Spleen (tissue), 11 donors: ENCODE data around the gene ESYT2. TPM values are rescaled to one million over a fixed set of nuclear protein-coding genes. Genes with fewer than 3 reads are reported as not detected.

Source experiments
- DNase-seq: peaks from one replicate; pipeline ENCODE4 v3.0.0-alpha.2; 2020
- H3K27ac ChIP-seq, 8 donors: fragments of 200-600 bp; sonication (generic) in 7 of 8; 1 replicate in 4 of 8; 2 replicates in 4 of 8; pipeline versions ENCODE4 v1.5.0 to v1.8.0; 2016 to 2021; ENCODE audit warnings: inconsistent platforms in 4 of 8, mild to moderate bottlenecking in 4 of 8, moderate library complexity in 1 of 8
- H3K27me3 ChIP-seq, 7 donors: fragments of 200-600 bp; sonication (generic) in 6 of 7; replicated peaks in 1 of 7; 1 replicate in 4 of 7; 2 replicates in 3 of 7; pipeline versions ENCODE4 v1.5.0 to v1.8.0; 2016 to 2021; ENCODE audit warnings: inconsistent platforms in 3 of 7, mild to moderate bottlenecking in 1 of 7
- H3K36me3 ChIP-seq, 6 donors: fragments of 200-600 bp; sonication (generic) in 5 of 6; 1 replicate in 4 of 6; 2 replicates in 2 of 6; pipeline versions ENCODE4 v1.5.0 to v1.8.0; 2016 to 2021; ENCODE audit warnings: inconsistent platforms in 2 of 6
- H3K4me1 ChIP-seq, 6 donors: fragments of 200-600 bp; sonication (generic) in 5 of 6; 1 replicate in 3 of 6; 2 replicates in 3 of 6; pipeline versions ENCODE4 v1.5.0 to v1.8.0; 2016 to 2021; ENCODE audit warnings: inconsistent platforms in 3 of 6
- H3K4me3 ChIP-seq, 8 donors: fragments of 200-600 bp; sonication (generic) in 7 of 8; 1 replicate in 4 of 8; 2 replicates in 4 of 8; pipeline versions ENCODE4 v1.5.0 to v1.8.0; 2016 to 2021; ENCODE audit warnings: inconsistent platforms in 4 of 8, mild to moderate bottlenecking in 4 of 8, moderate library complexity in 2 of 8
- H3K9me3 ChIP-seq, 8 donors: fragments of 200-600 bp; sonication (generic) in 7 of 8; 1 replicate in 4 of 8; 2 replicates in 4 of 8; pipeline versions ENCODE4 v1.5.0 to v1.8.0; 2016 to 2021; ENCODE audit warnings: inconsistent platforms in 4 of 8
- CTCF ChIP-seq, 11 experiments: fragments of 200-600 bp in 7 of 11; fragments of 450-650 bp in 4 of 11; sonication (generic) in 4 of 11; IDR thresholded peaks in 8 of 11; conservative IDR thresholded peaks in 3 of 11; 1 replicate in 7 of 11; 2 replicates in 4 of 11; pipeline versions ENCODE4 v1.4.0 to v1.8.0; 2016 to 2021; ENCODE audit warnings: antibody characterized with exemption in 11 of 11, inconsistent platforms in 4 of 11, mild to moderate bottlenecking in 1 of 11
- POLR2A ChIP-seq, 3 donors: fragments of 450-650 bp; IDR thresholded peaks; one replicate each; pipeline ENCODE4 v1.5.1; 2017; ENCODE audit warnings: antibody characterized with exemption in 3 of 3, mild to moderate bottlenecking in 1 of 3
- POLR2AphosphoS5 ChIP-seq, 3 donors: sonication (generic); formaldehyde crosslinking; IDR thresholded peaks; one replicate each; pipeline ENCODE4 v1.5.1; 2017; ENCODE audit warnings: antibody characterized with exemption in 3 of 3
- WGBS, 5 donors: extraction: QIAGEN DNeasy Blood & Tissue Kit in 3 of 5; methylation state at CpG; one replicate each; pipeline versions ENCODE4 v1.1.5 to v1.1.7; 2013 to 2018; 5-methylcytosine and 5-hydroxymethylcytosine counted together
- intact Hi-C: fragments of 100-400 bp; cut with DNase I; formaldehyde crosslinking; loops from one replicate; pipeline ENCODE4 v1.15.0; 2023; ENCODE audit warnings: low total_unique reads
- polyA plus RNA-seq, 3 donors: library from polyadenylated mRNA; stranded (reverse); fragments of 200-250 nt; gene quantifications; one replicate each; pipeline ENCODE4 v1.2.1, GENCODE V29; 2013
- total RNA-seq, 7 donors: library from RNA; depleted of rRNA in 3 of 7; stranded (reverse); fragments of >200 nt in 3 of 7; fragmentation: NEBNext Ultra II Directional in 4 of 7; extraction: Animal tissue kit (Norgen Biotek cat#: 25700) in 4 of 7; gene quantifications; one replicate each; pipeline versions ENCODE4 v1.1.0 to v1.2.1, GENCODE V29; 2016 to 2021
- donor health status: healthy with polysubstance abuse.
- donor health status: DM: no; HTN: no; CAD: no; lungs with moderate emphysema.
- donor health status: DM: no; HTN: no; CAD: no.
- donor health status: Bipolar disorder and iron deficiency.
- donor health status: healthy.
- donor health status: DM: no; HTN: no; CAD: no.
- donor health status: DM: yes; HTN: yes; CAD: no.

ESYT2 gene
- total and polyA plus RNA-seq, 10 donors: 6.6 to 61.0 (median 45.9) TPM

- peaks cover 0 to 94% (median 34%) of the 10 kb centered on the region in 6 donors for H3K36me3 ChIP-seq
- 85 to 97% (median 96%) methylated on average over 11 of the region's 11 CpGs for WGBS, 5 donors
- no peak overlapping the region for H3K27ac ChIP-seq
Measured at GRCh38 chr7:158789842-158790241, 39.5 kb downstream of the ESYT2 start.

DNA sequence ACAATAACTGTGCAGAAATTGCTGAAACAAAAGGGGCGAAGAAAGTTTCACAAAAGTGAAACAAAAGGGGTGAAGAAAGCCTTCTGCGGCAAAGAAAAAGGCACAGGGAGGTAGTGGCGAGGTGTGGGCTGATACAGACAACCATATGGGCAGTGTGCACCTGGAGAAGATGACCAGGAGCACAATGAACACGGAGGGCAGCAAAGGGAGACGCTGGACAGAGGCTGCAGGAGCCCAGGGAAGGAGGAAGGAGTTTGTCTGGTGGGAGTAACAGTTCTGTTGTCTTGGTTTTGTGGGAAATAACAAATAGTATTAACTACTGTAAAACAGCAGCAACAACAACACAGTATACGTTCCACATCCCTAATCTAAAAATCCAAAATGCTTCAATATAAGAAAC is 42.4 kb downstream of the ESYT2 start:
- intact Hi-C loops: no loop called here
- 92 to 97% (median 93%) methylated on average over 6 of the region's 6 CpGs for whole genome bisulfite sequencing, 5 donors
- H3K4me3 ChIP-seq: no peak overlapping the region

More at GRCh38 chr7:158789842-158790241, 39.5 kb downstream of the ESYT2 start:
- TF ChIP-seq POLR2A (IDR thresholded peaks at IDR 0.05) (no peak), POLR2AphosphoS5 (IDR thresholded peaks at IDR 0.05) (no peak), CTCF (IDR thresholded peaks at IDR 0.05 in 8 of 11, conservative IDR thresholded peaks at IDR 0.05 in 3 of 11) (no peak)
- intact Hi-C loops: no loop called here
- Histone ChIP-seq H3K4me1 (no peaks in the 10 kb centered on the region), H3K4me3 (no peak overlapping the region), H3K9me3 (no peaks in the 10 kb centered on the region), H3K27me3 (no peaks in the 10 kb centered on the region)
- DNase-seq: no peak

GRCh38 chr7:158784270-158784669 is 45.0 kb downstream of the ESYT2 start:
- intact Hi-C loops: no loop called here
- H3K27me3 ChIP-seq: no peaks in the 10 kb centered on the region
- peaks cover 0 to 88% (median 25%) of the 10 kb centered on the region in 6 donors for H3K36me3 ChIP-seq
- WGBS, 5 donors: 77 to 87% (median 85%) methylated on average over 7 of the region's 7 CpGs
- H3K4me1 ChIP-seq: peaks cover 0 to 27% (median 12%) of the 10 kb centered on the region in 6 donors
- DNase-seq: no peak
- H3K4me3 ChIP-seq: no peak overlapping the region
- no peaks in the 10 kb centered on the region for H3K9me3 ChIP-seq
- peak overlapping the region in 1 of 8 donors; percentile 5 for H3K27ac ChIP-seq
- TF ChIP-seq CTCF (IDR thresholded peaks at IDR 0.05 in 8 of 11, conservative IDR thresholded peaks at IDR 0.05 in 3 of 11) (no peak), POLR2AphosphoS5 (IDR thresholded peaks at IDR 0.05) (peak in 1 of 3 donors; percentile 11), POLR2A (IDR thresholded peaks at IDR 0.05) (no peak)

More for the DNA sequence above, 42.4 kb downstream of the ESYT2 start:
- H3K27ac ChIP-seq: no peak overlapping the region
- no peaks in the 10 kb centered on the region for H3K27me3 ChIP-seq
- peaks cover 0 to 22% (median 12%) of the 10 kb centered on the region in 6 donors for H3K4me1 ChIP-seq
- peaks cover 0 to 94% (median 35%) of the 10 kb centered on the region in 6 donors for H3K36me3 ChIP-seq
- TF ChIP-seq CTCF (IDR thresholded peaks at IDR 0.05 in 8 of 11, conservative IDR thresholded peaks at IDR 0.05 in 3 of 11) (no peak), POLR2A (IDR thresholded peaks at IDR 0.05) (no peak), POLR2AphosphoS5 (IDR thresholded peaks at IDR 0.05) (no peak)
- H3K9me3 ChIP-seq: no peaks in the 10 kb centered on the region
- no peak for DNase-seq

DNA sequence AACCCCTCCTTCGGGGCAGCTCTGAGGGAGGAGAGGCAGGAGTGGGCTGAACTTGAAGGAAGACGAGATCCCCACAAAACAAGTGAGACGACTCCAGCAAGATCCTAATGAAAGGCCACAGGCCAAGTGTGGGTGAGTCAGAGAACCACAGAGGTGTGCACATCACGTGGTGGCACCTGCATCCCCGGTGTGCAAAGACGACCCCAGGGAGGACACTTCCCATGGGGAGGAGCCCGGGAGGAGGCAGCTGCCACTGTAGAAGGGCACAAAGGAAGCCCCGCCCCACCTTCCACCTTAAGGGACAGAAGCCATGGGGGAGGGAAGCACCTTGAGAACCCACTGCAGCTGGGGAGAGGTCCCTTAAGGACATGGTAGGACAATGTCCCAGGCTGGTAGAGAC is 45.7 kb downstream of the ESYT2 start:
- DNase-seq: no peak
- Histone ChIP-seq H3K4me3 (no peak overlapping the region), H3K4me1 (peaks cover 0 to 33% (median 12%) of the 10 kb centered on the region in 6 donors), H3K27me3 (no peaks in the 10 kb centered on the region), H3K27ac (peak overlapping the region in 6 of 8 donors; percentile 5 to 47 (median 38)), H3K36me3 (peaks cover 0 to 81% (median 25%) of the 10 kb centered on the region in 6 donors), H3K9me3 (no peaks in the 10 kb centered on the region)
- TF ChIP-seq CTCF (IDR thresholded peaks at IDR 0.05 in 8 of 11, conservative IDR thresholded peaks at IDR 0.05 in 3 of 11) (no peak), POLR2A (IDR thresholded peaks at IDR 0.05) (no peak), POLR2AphosphoS5 (IDR thresholded peaks at IDR 0.05) (no peak)
- 59 to 67% (median 63%) methylated on average over 8 of the region's 8 CpGs for WGBS, 5 donors
- intact Hi-C loops: no loop called here
